Transverse colon (tissue), 4 donors: ENCODE measurements around the gene THADA.

Experiments
- CTCF ChIP-seq, 5 experiments: fragments of 200-600 bp in 3 of 5; fragments of 450-650 bp in 2 of 5; sonication (generic) in 3 of 5; IDR thresholded peaks; 1 replicate in 2 of 5; 2 replicates in 3 of 5; pipeline ENCODE4 v1.5.1; 2016 to 2017; ENCODE audit warnings: antibody characterized with exemption in 5 of 5, inconsistent platforms in 3 of 5, mild to moderate bottlenecking in 2 of 5, moderate library complexity in 1 of 5
- POLR2AphosphoS5 ChIP-seq, 3 donors: sonication (generic); formaldehyde crosslinking; IDR thresholded peaks; one replicate each; pipeline ENCODE4 v1.6.1; 2016; ENCODE audit warnings: antibody characterized with exemption in 3 of 3

GRCh38 chr2:43513796-43514195 is 82.0 kb downstream of the THADA start:
- TF ChIP-seq POLR2AphosphoS5 (IDR thresholded peaks at IDR 0.05) (no peak), CTCF (IDR thresholded peaks at IDR 0.05) (no peak)
